A673 (cell line): ENCODE measurements around the gene TRAPPC12. TPM values are rescaled to one million over a fixed set of nuclear protein-coding genes. Genes with fewer than 3 reads are reported as not detected.

ENCODE experiments used
- BruUV-seq: library from RNA; stranded (reverse); fragments of 400-500 nt; replicated peaks from 2 replicates; lab custom pipeline; 2021; lab: Mats Ljungman, UMichigan
- CTCF ChIA-PET: fragments of 300-600 bp; sonication (Branson Sonifier 250); formaldehyde crosslinking; loops from one replicate; lab custom pipeline; 2022; ENCODE audit warnings: antibody characterized with exemption; lab: Charles Lee
- POLR2A ChIA-PET: fragments of 300-600 bp; sonication (Branson Sonifier 250); formaldehyde crosslinking; loops from one replicate; lab custom pipeline; 2022; ENCODE audit warnings: antibody characterized with exemption; ENCODE audit not compliant: low non-redundant PET; lab: Charles Lee
- DNase-seq: peaks from one replicate; pipeline ENCODE4 v3.0.0-alpha.2; 2015; ENCODE audit warnings: low spot score
- H3K27ac ChIP-seq: fragments of 200-600 bp; sonication (generic); 2 replicates; pipeline ENCODE4 v1.5.1; 2016; ENCODE audit warnings: mixed run types, low read depth, mild to moderate bottlenecking, mixed read lengths, antibody characterized with exemption, low read length; ENCODE audit not compliant: poor library complexity, severe bottlenecking
- H3K27me3 ChIP-seq: fragments of 200-600 bp; sonication (generic); replicated peaks from 2 replicates; pipeline ENCODE4 v1.6.1; 2017; ENCODE audit warnings: mixed run types, low read depth, mild to moderate bottlenecking, mixed read lengths, antibody characterized with exemption, low read length; ENCODE audit not compliant: insufficient read depth, poor library complexity
- H3K36me3 ChIP-seq: fragments of 200-600 bp; sonication (generic); 2 replicates; pipeline ENCODE4 v1.6.1; 2016; ENCODE audit warnings: mixed run types, mild to moderate bottlenecking, mixed read lengths, antibody characterized with exemption, low read length; ENCODE audit not compliant: insufficient read depth, poor library complexity, severe bottlenecking
- H3K4me1 ChIP-seq: fragments of 200-600 bp; sonication (generic); 2 replicates; pipeline ENCODE4 v1.6.1; 2017; ENCODE audit warnings: mixed run types, mild to moderate bottlenecking, mixed read lengths, antibody characterized with exemption, low read length; ENCODE audit not compliant: insufficient read depth, poor library complexity, severe bottlenecking
- H3K4me3 ChIP-seq: fragments of 200-600 bp; sonication (generic); 2 replicates; pipeline ENCODE4 v1.5.1; 2016; ENCODE audit warnings: low read depth, mixed run types, mild to moderate bottlenecking, mixed read lengths, low read length; ENCODE audit not compliant: poor library complexity, severe bottlenecking
- H3K9me3 ChIP-seq: fragments of 200-600 bp; sonication (generic); 2 replicates; pipeline ENCODE4 v1.6.1; 2016; ENCODE audit warnings: mixed run types, low read depth, mild to moderate bottlenecking, mixed read lengths, antibody characterized with exemption, low read length; ENCODE audit not compliant: poor library complexity, severe bottlenecking
- CTCF ChIP-seq: fragments of 300-800, 200-600 bp; sonication (generic); conservative IDR thresholded peaks from 2 replicates; pipeline ENCODE4 v1.5.1; 2017; ENCODE audit warnings: low read depth, mild to moderate bottlenecking, antibody characterized with exemption, low read length, moderate library complexity, mixed read lengths
- EZH2 ChIP-seq: fragments of 200-600 bp; sonication (generic); IDR thresholded peaks from 2 replicates; pipeline ENCODE4 v1.6.1; 2017; ENCODE audit warnings: borderline replicate concordance, low read depth, mild to moderate bottlenecking, mixed read lengths, antibody characterized with exemption, low read length; ENCODE audit not compliant: poor library complexity, severe bottlenecking
- intact Hi-C: fragments of 100-400 bp; cut with micrococcal nuclease; formaldehyde crosslinking; loops from one replicate; pipeline ENCODE4 v1.10.0; 2022; ENCODE audit not compliant: unreplicated experiment
- total RNA-seq: library from RNA; stranded (reverse); gene quantifications from 2 replicates; pipeline ENCODE4 v1.2.3, GENCODE V29; 2021

TRAPPC12 gene
- total RNA-seq, 1 experiment from 2014 or later: 94.4 TPM

GRCh38 chr2:3520591-3520990, 141.1 kb downstream of the TRAPPC12 start:
- no TSS peak for BruUV-seq
- Histone ChIP-seq H3K9me3 (no peaks in the 10 kb centered on the region), H3K36me3 (no peaks in the 10 kb centered on the region), H3K27ac (no peak overlapping the region), H3K27me3 (no peaks in the 10 kb centered on the region), H3K4me1 (peaks cover 16% of the 10 kb centered on the region), H3K4me3 (no peak overlapping the region)
- ChIA-PET CTCF (no interaction called here), POLR2A (no interaction called here)
- intact Hi-C loops: no loop called here
- DNase-seq: no peak
- no peak for TF ChIP-seq EZH2
- TF ChIP-seq CTCF: no peak

GRCh38 chr2:3522961-3523421, 143.5 kb downstream of the TRAPPC12 start:
- intact Hi-C loops: no loop called here
- Histone ChIP-seq H3K4me3 (no peak overlapping the region), H3K4me1 (peaks cover 14% of the 10 kb centered on the region), H3K36me3 (no peaks in the 10 kb centered on the region), H3K9me3 (no peaks in the 10 kb centered on the region), H3K27ac (no peak overlapping the region), H3K27me3 (no peaks in the 10 kb centered on the region)
- TF ChIP-seq CTCF: no peak
- no peak for TF ChIP-seq EZH2
- no TSS peak for BruUV-seq
- no peak for DNase-seq
- ChIA-PET CTCF (no interaction called here), POLR2A (no interaction called here)

- no peak for TF ChIP-seq CTCF
- TF ChIP-seq EZH2: no peak
- CTCF ChIA-PET: no interaction called here
- Histone ChIP-seq H3K27ac (no peak overlapping the region), H3K4me1 (peaks cover 12% of the 10 kb centered on the region), H3K27me3 (no peaks in the 10 kb centered on the region), H3K4me3 (no peak overlapping the region), H3K9me3 (no peaks in the 10 kb centered on the region), H3K36me3 (no peaks in the 10 kb centered on the region)
- BruUV-seq: no TSS peak
- POLR2A ChIA-PET: no interaction called here
- intact Hi-C loops: no loop called here
- no peak for DNase-seq
These were observed 144.1 kb downstream of the TRAPPC12 start for GRCh38 chr2:3523551-3524041.
